Nephron (organoid): ENCODE data around the gene NOC4L.

Experiments used
- H3K27ac Mint-ChIP-seq, 3 experiments: 2 replicates each; pipeline ENCODE4 v1.8.0; 2020; ENCODE audit warnings: mixed read lengths in 3 of 3, mild to moderate bottlenecking in 2 of 3, moderate library complexity in 1 of 3
- H3K27me3 Mint-ChIP-seq: 2 replicates; pipeline ENCODE4 v1.8.0; 2021; ENCODE audit warnings: low read depth, mild to moderate bottlenecking, moderate library complexity, mixed read lengths
- H3K36me3 Mint-ChIP-seq: 2 replicates; pipeline ENCODE4 v1.8.0; 2020; ENCODE audit warnings: low read depth, mixed read lengths
- H3K4me1 Mint-ChIP-seq: 2 replicates; pipeline ENCODE4 v1.8.0; 2020; ENCODE audit warnings: mixed read lengths
- H3K4me3 Mint-ChIP-seq, 3 experiments: 2 replicates each; pipeline ENCODE4 v1.8.0; 2020; ENCODE audit warnings: mild to moderate bottlenecking in 3 of 3, mixed read lengths in 3 of 3, moderate library complexity in 2 of 3
- H3K9me3 Mint-ChIP-seq: 2 replicates; pipeline ENCODE4 v1.8.0; 2020; ENCODE audit warnings: mixed read lengths
- CTCF ChIP-seq, 3 experiments: fragments of 200-600 bp; sonication (generic); IDR thresholded peaks; one replicate each; pipeline ENCODE4 v1.5.0; 2021; ENCODE audit warnings: antibody characterized with exemption in 3 of 3; ENCODE audit not compliant: unreplicated experiment in 3 of 3

The NOC4L gene

GRCh38 chr12:132127041-132127440 lies 17.2 kb upstream of the NOC4L start:
- Mint-ChIP-seq H3K4me3 (no peak overlapping the region), H3K36me3 (peaks cover 87% of the 10 kb centered on the region), H3K4me1 (no peaks in the 10 kb centered on the region), H3K27me3 (no peaks in the 10 kb centered on the region), H3K9me3 (peaks cover 22% of the 10 kb centered on the region), H3K27ac (no peak overlapping the region)
- no peak for TF ChIP-seq CTCF (IDR thresholded peaks at IDR 0.05; ENCODE audit: unreplicated experiment in 3 of 3)

GRCh38 chr12:132129007-132129406 lies 15.2 kb upstream of the NOC4L start:
- Mint-ChIP-seq H3K4me1 (no peaks in the 10 kb centered on the region), H3K9me3 (peaks cover 22% of the 10 kb centered on the region), H3K36me3 (peaks cover 73% of the 10 kb centered on the region), H3K27ac (no peak overlapping the region), H3K27me3 (no peaks in the 10 kb centered on the region), H3K4me3 (no peak overlapping the region)
- no peak for TF ChIP-seq CTCF (IDR thresholded peaks at IDR 0.05; ENCODE audit: unreplicated experiment in 3 of 3)

GRCh38 chr12:132130690-132131089 lies 13.6 kb upstream of the NOC4L start:
- no peak for TF ChIP-seq CTCF (IDR thresholded peaks at IDR 0.05; ENCODE audit: unreplicated experiment in 3 of 3)
- Mint-ChIP-seq H3K9me3 (peaks cover 22% of the 10 kb centered on the region), H3K4me3 (no peak overlapping the region), H3K4me1 (no peaks in the 10 kb centered on the region), H3K27ac (no peak overlapping the region), H3K36me3 (peaks cover 57% of the 10 kb centered on the region), H3K27me3 (no peaks in the 10 kb centered on the region)

GRCh38 chr12:132131229-132131628 lies 13.0 kb upstream of the NOC4L start:
- Mint-ChIP-seq H3K36me3 (peaks cover 52% of the 10 kb centered on the region), H3K4me3 (no peak overlapping the region), H3K4me1 (no peaks in the 10 kb centered on the region), H3K27me3 (no peaks in the 10 kb centered on the region), H3K27ac (no peak overlapping the region), H3K9me3 (peaks cover 22% of the 10 kb centered on the region)
- TF ChIP-seq CTCF (IDR thresholded peaks at IDR 0.05; ENCODE audit: unreplicated experiment in 3 of 3) = no peak

- H3K36me3 Mint-ChIP-seq = peaks cover 47% of the 10 kb centered on the region
- peaks cover 3% of the 10 kb centered on the region for H3K27me3 Mint-ChIP-seq
These were observed 12.3 kb upstream of the NOC4L start for GRCh38 chr12:132131952-132132351.

More at GRCh38 chr12:132131952-132132351, 12.3 kb upstream of the NOC4L start:
- no peaks in the 10 kb centered on the region for H3K4me1 Mint-ChIP-seq
- H3K27ac Mint-ChIP-seq = no peak overlapping the region
- TF ChIP-seq CTCF (IDR thresholded peaks at IDR 0.05; ENCODE audit: unreplicated experiment in 3 of 3) = no peak
- no peak overlapping the region for H3K4me3 Mint-ChIP-seq
- peaks cover 22% of the 10 kb centered on the region for H3K9me3 Mint-ChIP-seq
